ENCODE measurements around the gene MGAT5.

MGAT5 gene

GRCh38 chr2:134357814-134358213 is 103.9 kb downstream of the MGAT5 start:
- no peak overlapping the region for H3K4me3 ChIP-seq (ENCODE audit: low read depth, low read length)
- TF ChIP-seq, protein P1, sequence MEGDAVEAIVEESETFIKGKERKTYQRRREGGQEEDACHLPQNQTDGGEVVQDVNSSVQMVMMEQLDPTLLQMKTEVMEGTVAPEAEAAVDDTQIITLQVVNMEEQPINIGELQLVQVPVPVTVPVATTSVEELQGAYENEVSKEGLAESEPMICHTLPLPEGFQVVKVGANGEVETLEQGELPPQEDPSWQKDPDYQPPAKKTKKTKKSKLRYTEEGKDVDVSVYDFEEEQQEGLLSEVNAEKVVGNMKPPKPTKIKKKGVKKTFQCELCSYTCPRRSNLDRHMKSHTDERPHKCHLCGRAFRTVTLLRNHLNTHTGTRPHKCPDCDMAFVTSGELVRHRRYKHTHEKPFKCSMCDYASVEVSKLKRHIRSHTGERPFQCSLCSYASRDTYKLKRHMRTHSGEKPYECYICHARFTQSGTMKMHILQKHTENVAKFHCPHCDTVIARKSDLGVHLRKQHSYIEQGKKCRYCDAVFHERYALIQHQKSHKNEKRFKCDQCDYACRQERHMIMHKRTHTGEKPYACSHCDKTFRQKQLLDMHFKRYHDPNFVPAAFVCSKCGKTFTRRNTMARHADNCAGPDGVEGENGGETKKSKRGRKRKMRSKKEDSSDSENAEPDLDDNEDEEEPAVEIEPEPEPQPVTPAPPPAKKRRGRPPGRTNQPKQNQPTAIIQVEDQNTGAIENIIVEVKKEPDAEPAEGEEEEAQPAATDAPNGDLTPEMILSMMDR (IDR thresholded peaks at IDR 0.05; ENCODE audit: low read depth, low read length) = no peak

- TF ChIP-seq, protein P1 (IDR thresholded peaks at IDR 0.05; ENCODE audit: low read depth, low read length) = no peak
- no peak overlapping the region for H3K4me3 ChIP-seq (ENCODE audit: low read depth, low read length)
Observed at GRCh38 chr2:134359367-134360081, 105.7 kb downstream of the MGAT5 start.

GRCh38 chr2:134360745-134361487 is 107.0 kb downstream of the MGAT5 start:
- TF ChIP-seq, protein P1 (IDR thresholded peaks at IDR 0.05; ENCODE audit: low read depth, low read length) = no peak
- H3K4me3 ChIP-seq (ENCODE audit: low read depth, low read length) = no peak overlapping the region

DNA sequence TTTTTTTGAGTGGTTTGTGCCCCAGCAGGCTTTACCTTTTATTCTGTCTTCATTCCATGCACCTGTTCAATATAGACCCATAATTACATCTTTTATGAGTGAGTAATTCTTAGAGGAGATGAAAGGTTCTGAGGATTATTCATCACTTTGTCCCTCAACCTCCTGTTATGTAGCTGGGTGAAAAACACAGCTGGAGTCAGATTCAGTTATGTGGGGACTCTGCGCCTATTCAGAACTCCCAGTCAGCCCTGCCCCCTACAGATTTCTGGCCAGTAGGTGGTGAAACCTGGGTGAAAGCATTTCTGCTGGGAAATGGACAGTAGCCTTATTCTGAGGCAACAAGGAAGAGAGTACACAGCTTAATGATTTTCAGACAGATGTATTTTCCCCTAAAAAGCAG is 107.8 kb downstream of the MGAT5 start:
- TF ChIP-seq, protein P1 (IDR thresholded peaks at IDR 0.05; ENCODE audit: low read depth, low read length) = no peak
- no peak overlapping the region for H3K4me3 ChIP-seq (ENCODE audit: low read depth, low read length)

DNA sequence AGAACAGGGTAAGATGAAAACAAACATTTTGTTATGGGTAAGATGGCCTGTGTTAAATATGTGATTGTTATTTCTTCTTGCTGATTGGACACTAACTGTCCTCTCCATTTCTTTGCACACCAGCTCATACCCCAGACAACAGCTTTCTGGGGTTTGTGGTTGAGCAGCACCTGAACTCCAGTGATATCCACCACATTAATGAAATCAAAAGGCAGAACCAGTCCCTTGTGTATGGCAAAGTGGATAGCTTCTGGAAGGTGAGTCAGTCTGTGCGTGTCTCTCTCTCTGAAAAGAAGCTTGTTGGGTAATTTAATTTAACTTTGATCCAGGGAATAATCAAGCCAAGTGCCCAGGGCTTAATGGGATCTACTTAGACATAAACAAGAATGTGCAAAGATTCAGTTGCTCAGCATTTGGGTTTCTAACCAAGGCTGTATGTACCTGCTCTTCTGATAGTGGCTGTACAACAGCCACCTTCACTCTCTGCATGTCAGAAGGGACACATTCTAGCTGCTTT is 108.3 kb downstream of the MGAT5 start:
- TF ChIP-seq, protein P1 (IDR thresholded peaks at IDR 0.05; ENCODE audit: low read depth, low read length) = no peak
- no peak overlapping the region for H3K4me3 ChIP-seq (ENCODE audit: low read depth, low read length)

DNA sequence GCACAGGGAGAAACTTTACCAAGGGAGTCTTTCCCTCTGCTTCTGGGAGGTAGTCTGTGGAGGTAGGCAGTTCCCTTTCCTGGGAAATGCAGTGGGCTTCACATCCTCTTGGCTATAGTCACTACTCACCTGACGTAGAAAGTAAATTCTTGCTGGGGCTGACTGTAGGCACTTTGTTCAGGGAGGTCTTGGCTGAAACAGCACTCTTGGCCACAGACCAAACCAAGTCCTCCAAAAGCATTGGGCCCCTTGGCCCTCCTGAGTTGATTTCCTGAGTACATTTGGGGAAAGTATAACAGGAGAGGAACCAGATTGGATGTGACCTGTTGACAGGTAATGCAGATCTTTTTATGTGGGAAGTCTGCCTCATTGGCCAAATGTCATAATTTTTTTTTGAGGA is 108.9 kb downstream of the MGAT5 start:
- TF ChIP-seq, protein P1 (IDR thresholded peaks at IDR 0.05; ENCODE audit: low read depth, low read length) = no peak
- no peak overlapping the region for H3K4me3 ChIP-seq (ENCODE audit: low read depth, low read length)

DNA sequence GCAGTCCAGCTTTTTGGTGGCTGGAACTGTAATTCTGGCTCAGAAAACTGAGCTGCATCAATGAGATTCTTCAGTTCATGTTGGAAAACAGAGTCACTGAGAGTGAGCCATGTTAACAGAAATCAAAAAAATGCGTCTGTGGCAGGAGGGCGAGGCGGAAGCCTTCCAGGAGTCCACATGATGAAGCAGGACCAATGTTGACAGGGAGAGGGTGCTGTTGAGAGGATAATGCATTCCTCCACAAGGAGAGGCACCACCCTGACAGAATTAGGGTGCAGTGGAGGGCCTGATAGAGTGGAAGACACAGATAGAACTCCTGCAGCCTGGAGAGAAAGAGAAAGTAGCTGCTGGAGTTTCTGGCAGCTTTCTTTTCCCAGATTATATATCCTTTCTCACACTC is 111.5 kb downstream of the MGAT5 start:
- TF ChIP-seq, protein P1 (IDR thresholded peaks at IDR 0.05; ENCODE audit: low read depth, low read length) = no peak
- no peak overlapping the region for H3K4me3 ChIP-seq (ENCODE audit: low read depth, low read length)
